GM06990 (cell line): Measurements from ENCODE around the gene RESF1.
"Not testable (repeated sequence)": the region's sequence is repeated elsewhere in the genome, so short reads cannot be mapped to it uniquely, and the experiment has no call there.

Source experiments
- DNase-seq: peaks from one replicate; pipeline ENCODE4 v3.0.0-alpha.2; 2011; ENCODE audit not compliant: insufficient read length; ENCODE audit errors: extremely low read depth
- H3K27me3 ChIP-seq: replicated peaks from 2 replicates; pipeline ENCODE4 v1.6.0; 2011; ENCODE audit warnings: low read length; ENCODE audit not compliant: control insufficient read depth, insufficient read depth
- H3K36me3 ChIP-seq: 2 replicates; pipeline ENCODE4 v1.5.1; 2011; ENCODE audit warnings: low read length; ENCODE audit not compliant: control insufficient read depth, insufficient read depth
- H3K4me3 ChIP-seq: replicated peaks from 2 replicates; pipeline ENCODE4 v1.5.1; 2011; ENCODE audit warnings: low read depth, mild to moderate bottlenecking, control low read depth, low read length
- TF ChIP-seq, protein P1 (sequence below): IDR thresholded peaks from 2 replicates; pipeline ENCODE4 v1.5.1; 2011; ENCODE audit warnings: low read length, control low read depth, mild to moderate bottlenecking, inconsistent platforms; ENCODE audit not compliant: insufficient read depth, poor library complexity, severe bottlenecking

RESF1 gene

DNA sequence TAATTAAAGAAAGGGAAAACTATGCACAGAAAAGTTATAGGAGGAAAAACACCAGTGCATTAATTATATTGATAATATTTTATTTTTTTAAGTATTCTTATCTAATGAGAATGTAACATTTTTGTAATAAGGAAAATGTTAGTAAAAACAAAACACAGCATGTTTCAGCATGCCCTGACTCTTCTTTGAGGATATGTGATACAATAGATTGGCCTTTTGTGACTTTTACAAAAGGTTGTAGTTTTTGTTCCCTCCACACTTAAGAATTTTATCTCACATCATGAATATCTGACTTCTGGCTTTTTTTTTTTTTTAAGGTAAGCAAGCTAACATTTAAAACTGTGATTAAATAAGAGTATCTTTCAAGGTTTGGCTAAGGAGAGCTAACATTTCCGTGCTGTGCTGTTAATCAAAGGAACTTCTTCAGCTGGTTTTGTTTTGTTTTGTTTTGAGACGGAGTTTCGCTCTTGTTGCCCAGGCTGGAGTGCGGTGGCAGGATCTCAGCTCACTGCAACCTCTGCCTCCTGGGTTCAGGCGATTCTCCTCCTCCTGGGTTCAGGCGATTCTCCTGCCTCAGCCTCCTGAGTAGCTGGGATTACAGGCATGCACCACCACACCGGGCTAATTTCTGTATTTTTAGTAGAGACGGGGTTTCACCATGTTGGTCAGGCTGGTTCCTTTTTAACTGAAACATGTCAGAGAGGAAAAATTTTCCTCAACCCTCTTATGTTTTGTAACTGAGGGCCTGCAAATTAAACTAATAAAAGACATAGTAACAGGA, 30.8 kb upstream of the RESF1 start:
- H3K4me3 ChIP-seq: no peak overlapping the region
- TF ChIP-seq, protein P1, sequence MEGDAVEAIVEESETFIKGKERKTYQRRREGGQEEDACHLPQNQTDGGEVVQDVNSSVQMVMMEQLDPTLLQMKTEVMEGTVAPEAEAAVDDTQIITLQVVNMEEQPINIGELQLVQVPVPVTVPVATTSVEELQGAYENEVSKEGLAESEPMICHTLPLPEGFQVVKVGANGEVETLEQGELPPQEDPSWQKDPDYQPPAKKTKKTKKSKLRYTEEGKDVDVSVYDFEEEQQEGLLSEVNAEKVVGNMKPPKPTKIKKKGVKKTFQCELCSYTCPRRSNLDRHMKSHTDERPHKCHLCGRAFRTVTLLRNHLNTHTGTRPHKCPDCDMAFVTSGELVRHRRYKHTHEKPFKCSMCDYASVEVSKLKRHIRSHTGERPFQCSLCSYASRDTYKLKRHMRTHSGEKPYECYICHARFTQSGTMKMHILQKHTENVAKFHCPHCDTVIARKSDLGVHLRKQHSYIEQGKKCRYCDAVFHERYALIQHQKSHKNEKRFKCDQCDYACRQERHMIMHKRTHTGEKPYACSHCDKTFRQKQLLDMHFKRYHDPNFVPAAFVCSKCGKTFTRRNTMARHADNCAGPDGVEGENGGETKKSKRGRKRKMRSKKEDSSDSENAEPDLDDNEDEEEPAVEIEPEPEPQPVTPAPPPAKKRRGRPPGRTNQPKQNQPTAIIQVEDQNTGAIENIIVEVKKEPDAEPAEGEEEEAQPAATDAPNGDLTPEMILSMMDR: no peak
- DNase-seq: peak; percentile 47
- no peaks in the 10 kb centered on the region for H3K27me3 ChIP-seq
- H3K36me3 ChIP-seq: no peaks in the 10 kb centered on the region

DNA sequence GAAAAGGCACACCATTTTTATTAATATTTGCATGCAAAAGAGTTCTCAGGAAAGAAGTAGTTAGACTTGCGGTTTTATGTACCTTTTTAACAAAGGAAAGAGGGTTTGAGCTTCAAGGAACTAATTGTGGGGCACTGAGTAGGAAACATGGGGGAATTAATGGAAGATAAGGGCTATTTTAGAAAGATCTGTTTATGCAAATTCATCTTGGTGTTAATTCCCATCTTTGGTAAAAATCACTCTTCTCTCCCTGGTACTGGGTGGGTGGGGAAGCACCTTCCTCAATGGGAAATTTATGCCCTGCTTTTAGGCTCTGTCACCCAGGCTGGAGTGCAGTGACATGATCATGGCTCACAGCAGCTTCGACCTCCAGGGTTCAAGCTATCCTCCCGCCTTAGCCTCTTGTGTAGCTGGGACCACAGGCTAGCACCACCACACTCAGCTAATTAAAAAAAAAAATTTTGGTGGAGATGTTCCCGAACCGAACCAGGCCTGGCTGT, 30.1 kb upstream of the RESF1 start:
- TF ChIP-seq, protein P1: no peak
- no peaks in the 10 kb centered on the region for H3K36me3 ChIP-seq
- no peak overlapping the region for H3K4me3 ChIP-seq
- DNase-seq: no peak
- H3K27me3 ChIP-seq: no peaks in the 10 kb centered on the region

DNA sequence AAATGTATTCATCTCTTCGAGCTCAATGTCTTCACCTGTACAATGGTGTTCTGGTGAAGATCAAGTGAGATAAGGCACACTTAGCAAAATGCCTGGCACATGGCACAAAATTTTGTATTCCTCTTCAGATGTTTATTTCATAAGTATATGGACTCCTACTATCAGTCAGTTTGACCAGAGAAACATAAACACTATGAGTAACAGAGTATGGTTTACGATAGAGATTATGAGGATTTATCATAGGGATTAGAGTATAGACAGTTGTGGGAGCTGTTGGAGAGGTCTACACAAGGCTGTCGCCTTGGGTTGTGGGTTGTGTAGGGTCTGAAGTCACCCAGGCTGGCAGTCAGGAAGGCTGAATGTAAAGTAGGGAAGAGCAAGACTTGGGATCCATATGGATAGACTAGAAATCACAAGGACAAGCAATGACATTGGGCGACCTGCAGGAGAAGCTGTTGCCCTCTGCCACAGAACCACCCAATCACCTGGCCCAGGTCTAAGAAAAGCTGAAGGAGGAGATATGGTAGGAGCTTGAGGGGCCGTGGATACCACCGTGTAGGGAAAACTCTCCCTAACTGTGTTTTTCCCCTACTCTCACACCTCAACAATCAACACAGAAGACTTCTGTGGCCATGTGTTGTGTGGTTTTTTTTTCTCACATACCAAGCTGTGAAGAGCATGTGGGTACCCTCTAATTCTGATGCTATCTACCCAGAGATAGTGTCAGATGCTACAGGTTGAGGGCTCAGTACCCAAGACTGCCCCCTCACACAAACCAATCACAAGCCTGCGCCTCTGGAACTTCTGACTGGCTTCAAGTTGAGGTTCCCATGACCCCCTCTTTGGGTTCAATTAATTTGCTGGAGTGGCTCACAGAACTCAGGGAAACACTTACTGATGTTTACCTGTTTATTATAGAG, 27.2 kb upstream of the RESF1 start:
- H3K4me3 ChIP-seq: no peak overlapping the region
- DNase-seq: no peak
- no peaks in the 10 kb centered on the region for H3K27me3 ChIP-seq
- no peaks in the 10 kb centered on the region for H3K36me3 ChIP-seq
- TF ChIP-seq, protein P1: peak; percentile 7

DNA sequence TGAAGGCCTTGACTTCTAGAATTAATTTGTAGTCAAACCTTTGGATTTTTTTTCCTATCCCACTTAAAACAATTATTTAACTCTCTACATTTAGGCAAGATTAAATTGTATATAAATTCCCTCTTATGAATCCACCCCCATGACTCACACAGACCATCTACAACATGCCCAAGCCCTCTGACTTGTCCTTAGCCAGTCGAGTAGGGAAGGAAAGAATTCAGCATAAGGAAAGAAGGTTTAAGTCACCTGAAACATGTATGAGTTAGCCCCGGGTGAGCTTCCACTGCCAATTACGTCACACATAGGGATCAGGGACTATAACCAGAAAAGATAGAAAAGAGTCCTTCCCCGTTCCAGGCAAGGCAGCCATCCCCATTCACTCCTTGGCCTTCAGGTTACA, 14.9 kb upstream of the RESF1 start:
- H3K36me3 ChIP-seq: no peaks in the 10 kb centered on the region
- DNase-seq: no peak
- H3K4me3 ChIP-seq: no peak overlapping the region
- TF ChIP-seq, protein P1: no peak
- no peaks in the 10 kb centered on the region for H3K27me3 ChIP-seq

DNA sequence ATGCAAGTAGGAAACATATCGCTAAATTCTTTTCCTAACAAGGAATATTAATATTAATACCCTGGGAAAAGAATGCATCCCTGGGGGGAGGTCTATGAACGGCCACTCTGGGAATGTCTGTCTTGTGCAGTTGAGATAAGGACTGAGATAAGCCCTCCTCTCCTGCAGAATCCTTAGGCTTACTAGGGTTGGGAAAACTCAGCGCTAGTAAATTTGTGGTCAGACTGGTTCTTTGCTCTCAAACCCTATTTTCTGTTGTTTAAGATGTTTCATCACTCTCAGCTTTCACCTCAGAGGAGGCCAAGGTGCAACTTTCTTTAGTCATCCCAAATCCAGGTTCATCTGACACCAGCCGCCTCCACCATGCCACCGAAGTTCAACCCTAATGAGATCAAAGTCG, 11.2 kb upstream of the RESF1 start:
- H3K4me3 ChIP-seq: no peak overlapping the region
- TF ChIP-seq, protein P1: no peak
- DNase-seq: no peak
- H3K36me3 ChIP-seq: no peaks in the 10 kb centered on the region
- H3K27me3 ChIP-seq: no peaks in the 10 kb centered on the region

DNA sequence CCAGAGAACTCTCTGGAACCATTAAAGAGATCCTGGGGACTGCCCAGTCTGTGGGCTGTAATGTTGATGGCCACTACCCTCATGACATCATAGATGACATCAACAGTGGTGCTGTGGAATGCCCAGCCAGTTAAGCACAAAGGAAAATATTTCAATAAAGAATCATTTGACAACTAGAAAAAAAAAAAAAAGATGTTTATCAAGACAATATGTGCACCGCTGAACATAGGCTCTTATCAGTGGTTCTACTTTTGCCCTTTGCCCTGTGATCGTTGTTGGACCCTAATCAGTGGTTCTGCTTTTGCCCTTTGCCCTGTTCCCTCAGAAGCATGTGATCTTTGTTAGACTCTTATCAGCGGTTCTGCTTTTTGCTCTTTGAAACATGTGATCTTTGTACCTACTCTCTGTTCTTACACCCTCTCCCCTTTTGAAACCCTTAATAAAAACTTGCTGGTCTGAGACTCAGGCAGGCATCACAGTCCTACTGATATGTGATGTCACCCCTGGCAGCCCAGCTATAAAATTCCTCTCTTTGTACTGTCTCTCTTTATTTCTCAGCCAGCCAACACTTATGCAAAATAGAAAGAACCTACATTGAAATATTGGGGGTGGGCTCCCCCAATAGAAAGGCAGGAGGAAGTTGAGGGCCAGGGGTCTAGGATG, 10.4 kb upstream of the RESF1 start:
- H3K36me3 ChIP-seq, H3K4me3 ChIP-seq, H3K27me3 ChIP-seq, DNase-seq: not testable (repeated sequence)
